HG02870 (cell line): ENCODE measurements around the gene EVA1C.
"Not testable (repeated sequence)": the region's sequence is repeated elsewhere in the genome, so short reads cannot be mapped to it uniquely, and the experiment has no call there.

ENCODE experiments used
- ATAC-seq: cut with Tn5 transposase; IDR thresholded peaks from one replicate; pipeline ENCODE4 v1.9.1; 2021; ENCODE audit warnings: mild to moderate bottlenecking, moderate library complexity; ENCODE audit not compliant: unreplicated experiment

EVA1C gene

GRCh38 chr21:32549886-32550285, 137.4 kb downstream of the EVA1C start:
- ATAC-seq, result no peak

- ATAC-seq, result no peak
These were observed 142.5 kb downstream of the EVA1C start for GRCh38 chr21:32554832-32555638.

GRCh38 chr21:32558106-32558505, 145.6 kb downstream of the EVA1C start:
- ATAC-seq, result no peak

GRCh38 chr21:32559006-32559610, 146.6 kb downstream of the EVA1C start:
- ATAC-seq, result no peak

- no peak for ATAC-seq
These were observed 148.4 kb downstream of the EVA1C start for GRCh38 chr21:32560896-32561295.

- not testable (repeated sequence) for ATAC-seq
These were observed 149.0 kb downstream of the EVA1C start for GRCh38 chr21:32561476-32561875.

GRCh38 chr21:32562426-32562825, 149.9 kb downstream of the EVA1C start:
- no peak for ATAC-seq

- no peak for ATAC-seq
These were observed 150.4 kb downstream of the EVA1C start for GRCh38 chr21:32562915-32563314.
